GM23338 (cell line): Measurements from ENCODE around the gene LCOR. TPM values are rescaled to one million over a fixed set of nuclear protein-coding genes. Genes with fewer than 3 reads are reported as not detected.

Experiments used
- ATAC-seq: fragments of 200-7000 bp; cut with Tn5 transposase; 3 replicates; pipeline ENCODE4 v1.9.1; 2020
- DNase-seq: peaks from one replicate; pipeline ENCODE4 v3.0.0-alpha.2; 2015; ENCODE audit warnings: low spot score
- H2AFZ ChIP-seq: fragments of 200-600 bp; sonication (generic); 2 replicates; pipeline ENCODE4 v1.8.0; 2016; ENCODE audit warnings: antibody characterized with exemption, mild to moderate bottlenecking, moderate library complexity
- H3F3A ChIP-seq: fragments of 200-600 bp; sonication (generic); replicated peaks from 2 replicates; pipeline ENCODE4 v1.8.0; 2017; ENCODE audit warnings: antibody characterized with exemption, mixed run types, low read depth
- H3K27ac ChIP-seq: fragments of 200-600 bp; sonication (generic); 2 replicates; pipeline ENCODE4 v1.6.1; 2016; ENCODE audit warnings: low read depth
- H3K27me3 ChIP-seq: fragments of 200-600 bp; sonication (generic); 2 replicates; pipeline ENCODE4 v1.8.0; 2016; ENCODE audit warnings: mild to moderate bottlenecking, mixed run types, moderate library complexity; ENCODE audit not compliant: insufficient read depth
- H3K36me3 ChIP-seq: fragments of 200-600 bp; sonication (generic); 2 replicates; pipeline ENCODE4 v1.8.0; 2016; ENCODE audit warnings: mild to moderate bottlenecking; ENCODE audit not compliant: insufficient read depth
- H3K4me1 ChIP-seq: fragments of 200-600 bp; sonication (generic); 2 replicates; pipeline ENCODE4 v1.8.0; 2016; ENCODE audit warnings: mild to moderate bottlenecking, moderate library complexity; ENCODE audit not compliant: insufficient read depth
- H3K4me2 ChIP-seq: fragments of 200-600 bp; sonication (generic); 2 replicates; pipeline ENCODE4 v1.7.1; 2017; ENCODE audit warnings: mixed run types
- H3K4me3 ChIP-seq: fragments of 200-600 bp; sonication (generic); 2 replicates; pipeline ENCODE4 v1.6.1; 2016; ENCODE audit warnings: mixed run types
- H3K79me2 ChIP-seq: fragments of 200-600 bp; sonication (generic); replicated peaks from 2 replicates; pipeline ENCODE4 v1.8.0; 2017; ENCODE audit warnings: mild to moderate bottlenecking; ENCODE audit not compliant: insufficient read depth
- H3K9me2 ChIP-seq: fragments of 200-600 bp; sonication (generic); 2 replicates; pipeline ENCODE4 v1.8.0; 2017; ENCODE audit not compliant: insufficient read depth
- H4K20me1 ChIP-seq: fragments of 200-600 bp; sonication (generic); replicated peaks from 2 replicates; pipeline ENCODE4 v1.8.0; 2017; ENCODE audit warnings: mild to moderate bottlenecking; ENCODE audit not compliant: insufficient read depth
- H3K27ac Mint-ChIP-seq: 2 replicates; pipeline ENCODE4 v1.8.0; 2020; ENCODE audit warnings: inconsistent platforms, mild to moderate bottlenecking, moderate library complexity, mixed read lengths
- H3K27me3 Mint-ChIP-seq: 3 replicates; pipeline ENCODE4 v1.8.0; 2022; ENCODE audit warnings: low read depth, mild to moderate bottlenecking, moderate library complexity, mixed read lengths, inconsistent platforms; ENCODE audit not compliant: insufficient read depth, poor library complexity
- H3K36me3 Mint-ChIP-seq: 3 replicates; pipeline ENCODE4 v1.8.0; 2021; ENCODE audit warnings: low read depth, mild to moderate bottlenecking, inconsistent platforms, moderate library complexity, mixed read lengths
- H3K4me1 Mint-ChIP-seq: 3 replicates; pipeline ENCODE4 v1.8.0; 2020; ENCODE audit warnings: mild to moderate bottlenecking, inconsistent platforms, mixed read lengths
- H3K4me3 Mint-ChIP-seq: 3 replicates; pipeline ENCODE4 v1.8.0; 2021; ENCODE audit warnings: moderate library complexity, mild to moderate bottlenecking, inconsistent platforms, mixed read lengths
- H3K9me3 Mint-ChIP-seq: 3 replicates; pipeline ENCODE4 v1.8.0; 2020; ENCODE audit warnings: moderate library complexity, mild to moderate bottlenecking, inconsistent platforms, mixed read lengths
- CREB1 ChIP-seq: fragments of 250-450 bp; sonication (Bioruptor Pico); IDR thresholded peaks from 2 replicates; pipeline ENCODE4 v1.5.0; 2020; ENCODE audit warnings: low read depth, mild to moderate bottlenecking, moderate library complexity
- CTCF ChIP-seq, 2 experiments: fragments of 200-600 bp in 1 of 2; sonication (generic) in 1 of 2; conservative IDR thresholded peaks; 2 replicates each; pipeline versions ENCODE4 v1.5.1 to v1.6.1; 2016 to 2017; ENCODE audit warnings: antibody characterized with exemption in 2 of 2, low read depth in 2 of 2, mild to moderate bottlenecking in 2 of 2, moderate library complexity in 1 of 2
- POLR2AphosphoS5 ChIP-seq: IDR thresholded peaks from 2 replicates; pipeline ENCODE4 v1.6.1; 2016; ENCODE audit warnings: antibody characterized with exemption, low read depth
- REST ChIP-seq: IDR thresholded peaks from one replicate; pipeline ENCODE4 v1.6.1; 2018; ENCODE audit warnings: antibody characterized with exemption; ENCODE audit not compliant: unreplicated experiment
- STAT1 ChIP-seq: IDR thresholded peaks from one replicate; pipeline ENCODE4 v1.6.1; 2016; ENCODE audit warnings: antibody characterized with exemption; ENCODE audit not compliant: unreplicated experiment
- ZNF114 ChIP-seq: fragments of 250-450 bp; sonication (Bioruptor Pico); IDR thresholded peaks from 2 replicates; pipeline ENCODE4 v1.5.0; 2020; ENCODE audit warnings: mild to moderate bottlenecking, moderate library complexity
- ZNF331 ChIP-seq: fragments of 250-450 bp; sonication (Bioruptor Pico); IDR thresholded peaks from 2 replicates; pipeline ENCODE4 v1.5.0; 2020; ENCODE audit warnings: low read depth, mild to moderate bottlenecking, moderate library complexity
- polyA plus RNA-seq: library from polyadenylated mRNA; unstranded; fragments of >200 nt; fragmentation: Nextera tagmentation; extraction: Ambion mirVana; gene quantifications from 2 replicates; pipeline ENCODE4 v1.2.1, GENCODE V29; 2016
- total RNA-seq: library from RNA; depleted of rRNA; stranded (reverse); fragments of >200 nt; shearing (Covaris generic); gene quantifications from 2 replicates; pipeline ENCODE4 v1.2.3, GENCODE V29; 2014

Gene LCOR
- total and polyA plus RNA-seq, 2 experiments from 2014 or later, result 6.9 to 14.9 TPM

DNA sequence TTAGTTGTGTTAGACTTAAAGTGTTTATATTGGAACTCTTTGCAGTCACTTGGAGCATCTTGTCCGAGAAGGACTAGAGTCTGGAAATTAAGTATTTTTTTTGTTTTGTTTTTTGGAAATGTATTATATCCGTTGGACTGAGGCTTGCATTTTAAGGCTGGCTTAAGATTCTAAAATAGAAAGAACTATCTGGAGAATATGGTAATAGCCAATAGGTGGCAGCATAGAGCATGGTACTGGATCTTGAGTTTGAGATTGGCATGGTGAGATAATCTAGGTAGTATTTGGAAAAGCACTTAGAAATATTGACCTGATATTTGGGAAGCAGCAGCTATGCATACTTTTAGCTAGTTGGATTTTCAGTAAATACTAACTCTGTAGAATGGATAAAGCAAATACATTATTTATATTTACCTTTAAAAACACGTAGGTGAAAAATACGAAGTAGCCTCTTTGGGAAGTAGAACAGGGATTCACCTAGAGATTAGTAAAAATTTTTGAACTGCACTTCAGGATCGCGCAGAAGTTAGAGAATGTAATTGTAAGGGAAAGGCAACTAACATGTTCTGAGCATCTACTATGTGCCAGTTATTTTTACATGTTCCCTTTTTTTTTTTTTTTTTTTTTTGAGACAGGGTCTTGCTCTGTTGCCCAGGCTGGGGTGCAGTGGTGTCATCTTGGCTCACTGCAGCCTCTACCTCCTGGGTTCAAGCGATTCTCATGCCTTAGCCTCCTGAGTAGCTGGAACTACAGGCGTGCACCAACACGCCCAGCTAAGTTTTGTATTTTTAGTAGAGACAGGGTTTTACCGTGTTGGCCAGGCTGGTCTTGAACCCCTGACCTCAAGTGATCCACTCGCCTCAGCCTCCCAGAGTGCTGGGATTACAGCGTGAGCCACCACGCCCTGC, 78.6 kb downstream of the LCOR start:
- ATAC-seq (peak; percentile 62), DNase-seq (peak; percentile 78)
- H3K27me3 Mint-ChIP-seq, result peaks cover 2% of the 10 kb centered on the region
- H3K36me3 Mint-ChIP-seq, result peaks cover 24% of the 10 kb centered on the region
- Histone ChIP-seq H3K4me2 (no peak overlapping the region), H4K20me1 (no peaks in the 10 kb centered on the region; the same call in 1 of the 2 replicates), H3K79me2 (peaks cover 11% of the 10 kb centered on the region; the same call in 1 of the 2 replicates), H3K36me3 (no peaks in the 10 kb centered on the region), H3F3A (no peaks in the 10 kb centered on the region), H3K9me2 (no peaks in the 10 kb centered on the region), H3K27me3 (no peaks in the 10 kb centered on the region), H3K4me1 (peaks cover 16% of the 10 kb centered on the region; the same call in 1 of the 2 replicates), H2AFZ (no peak overlapping the region), H3K4me3 (no peak overlapping the region), H3K27ac (no peak overlapping the region)
- peaks cover 22% of the 10 kb centered on the region; the same call in 2 of the 3 replicates for H3K4me1 Mint-ChIP-seq
- no peaks in the 10 kb centered on the region for H3K9me3 Mint-ChIP-seq
- no peak overlapping the region for H3K27ac Mint-ChIP-seq
- no peak overlapping the region for H3K4me3 Mint-ChIP-seq
- TF ChIP-seq CTCF (conservative IDR thresholded peaks at IDR 0.05; ENCODE audit: low read depth in 2 of 2) (peak; percentile 65 to 81), ZNF114 (CRISPR knock-in tag) (no peak), CREB1 (CRISPR knock-in tag) (no peak)

- H3K9me3 Mint-ChIP-seq, result no peaks in the 10 kb centered on the region
- Histone ChIP-seq H3K4me1 (0 out of 2 replicates have a peak, but pooled peaks cover 8% of the 10 kb centered on the region), H3K36me3 (no peaks in the 10 kb centered on the region), H4K20me1 (no peaks in the 10 kb centered on the region; the same call in 1 of the 2 replicates), H2AFZ (no peak overlapping the region), H3K4me2 (no peak overlapping the region), H3K79me2 (0 out of 2 replicates have a peak, but pooled peaks cover 3% of the 10 kb centered on the region), H3K9me2 (no peaks in the 10 kb centered on the region), H3K27me3 (no peaks in the 10 kb centered on the region), H3F3A (no peaks in the 10 kb centered on the region), H3K4me3 (no peak overlapping the region), H3K27ac (no peak overlapping the region)
- H3K4me3 Mint-ChIP-seq, result no peak overlapping the region
- peaks cover 8% of the 10 kb centered on the region; the same call in 2 of the 3 replicates for H3K4me1 Mint-ChIP-seq
- DNase-seq, result no peak
- peaks cover 24% of the 10 kb centered on the region for H3K36me3 Mint-ChIP-seq
- H3K27ac Mint-ChIP-seq, result no peak overlapping the region; the same call in 1 of the 2 replicates
- H3K27me3 Mint-ChIP-seq, result peaks cover 2% of the 10 kb centered on the region
- ATAC-seq, result no peak
- TF ChIP-seq REST (no peak), POLR2AphosphoS5 (no peak), STAT1 (no peak), ZNF331 (CRISPR knock-in tag) (no peak), ZNF114 (CRISPR knock-in tag) (no peak)
Observed at GRCh38 chr10:96912405-96912804, 80.3 kb downstream of the LCOR start.
